MCF 10A (cell line): ENCODE measurements around the gene TRAPPC12. TPM values are rescaled to one million over a fixed set of nuclear protein-coding genes. Genes with fewer than 3 reads are reported as not detected.

Experiments
- BruUV-seq: library from RNA; stranded (reverse); fragments of 400-500 nt; replicated peaks from 2 replicates; lab custom pipeline; 2021; lab: Mats Ljungman, UMichigan
- CTCF ChIA-PET: fragments of 300-600 bp; sonication (Branson Sonifier 250); formaldehyde crosslinking; extraction: SDS; loops from one replicate; lab custom pipeline; 2021; ENCODE audit warnings: antibody characterized with exemption, inconsistent platforms; lab: Yijun Ruan, JAX
- POLR2A ChIA-PET: fragments of 300-600, 350-650 bp; sonication (Branson Sonifier 250); formaldehyde crosslinking; extraction: SDS; loops from one replicate; lab custom pipeline; 2020; ENCODE audit warnings: antibody characterized with exemption, inconsistent platforms; lab: Yijun Ruan, JAX
- DNase-seq: peaks from one replicate; pipeline ENCODE4 v3.0.0-alpha.2; 2018; ENCODE audit not compliant: unreplicated experiment
- H3K27ac Mint-ChIP-seq: one replicate; pipeline ENCODE4 v1.8.0; 2022; ENCODE audit warnings: mild to moderate bottlenecking, low read depth, mixed read lengths; ENCODE audit not compliant: unreplicated experiment
- H3K27me3 Mint-ChIP-seq: one replicate; pipeline ENCODE4 v1.8.0; 2022; ENCODE audit warnings: mixed read lengths; ENCODE audit not compliant: insufficient read depth, unreplicated experiment
- H3K36me3 Mint-ChIP-seq: one replicate; pipeline ENCODE4 v1.8.0; 2022; ENCODE audit warnings: mild to moderate bottlenecking, moderate library complexity, mixed read lengths; ENCODE audit not compliant: insufficient read depth, unreplicated experiment
- H3K4me1 Mint-ChIP-seq: one replicate; pipeline ENCODE4 v1.8.0; 2022; ENCODE audit warnings: mixed read lengths; ENCODE audit not compliant: insufficient read depth, unreplicated experiment
- H3K4me3 Mint-ChIP-seq: one replicate; pipeline ENCODE4 v1.8.0; 2022; ENCODE audit warnings: mild to moderate bottlenecking, moderate library complexity, mixed read lengths; ENCODE audit not compliant: unreplicated experiment
- H3K9me3 Mint-ChIP-seq: one replicate; pipeline ENCODE4 v1.8.0; 2022; ENCODE audit warnings: mixed read lengths; ENCODE audit not compliant: unreplicated experiment
- CTCF ChIP-seq: fragments of 200-600 bp; IDR thresholded peaks from one replicate; pipeline ENCODE4 v1.8.0; 2022; ENCODE audit warnings: antibody characterized with exemption, mild to moderate bottlenecking; ENCODE audit not compliant: unreplicated experiment
- intact Hi-C: fragments of 100-400 bp; cut with micrococcal nuclease; formaldehyde crosslinking; loops from 2 replicates; pipeline ENCODE4 v1.14.1; 2022
- total RNA-seq: library from RNA; stranded (reverse); gene quantifications from 2 replicates; pipeline ENCODE4 v1.2.3, GENCODE V29; 2022

The TRAPPC12 gene
- total RNA-seq, 1 experiment from 2014 or later = 84.4 TPM

GRCh38 chr2:3422161-3422779 lies 42.8 kb downstream of the TRAPPC12 start:
- H3K4me3 Mint-ChIP-seq = no peak overlapping the region
- H3K27me3 Mint-ChIP-seq = no peaks in the 10 kb centered on the region
- no peaks in the 10 kb centered on the region for H3K9me3 Mint-ChIP-seq
- BruUV-seq = no TSS peak
- H3K4me1 Mint-ChIP-seq = peaks cover 6% of the 10 kb centered on the region
- POLR2A ChIA-PET = interaction anchor here (0.8 kb wide), 1 partner anchor 40 kb away, joined by 3 read pairs; no protein-coding TSS in a partner anchor
- TF ChIP-seq CTCF = no peak
- peaks cover 57% of the 10 kb centered on the region for H3K36me3 Mint-ChIP-seq
- intact Hi-C loops = loop anchor here (5.0 kb wide), 1 partner anchor 230 kb away; no protein-coding TSS in a partner anchor
- CTCF ChIA-PET = interaction anchor here (0.6 to 5.4 kb wide), 14 partner anchors 9 to 450 kb away, joined by 3 to 54 read pairs (median 9); no protein-coding TSS in a partner anchor
- H3K27ac Mint-ChIP-seq = no peak overlapping the region
- DNase-seq = no peak

GRCh38 chr2:3423492-3424170 lies 44.1 kb downstream of the TRAPPC12 start:
- Mint-ChIP-seq H3K36me3 (peaks cover 61% of the 10 kb centered on the region), H3K27ac (no peak overlapping the region), H3K9me3 (no peaks in the 10 kb centered on the region), H3K4me3 (no peak overlapping the region), H3K4me1 (peaks cover 6% of the 10 kb centered on the region), H3K27me3 (no peaks in the 10 kb centered on the region)
- peak; percentile 91 for TF ChIP-seq CTCF
- intact Hi-C loops = loop anchor here (1.0 to 5.0 kb wide), 2 partner anchors 39 to 229 kb away; no protein-coding TSS in a partner anchor
- BruUV-seq = no TSS peak
- peak; percentile 64 for DNase-seq
- ChIA-PET CTCF (interaction anchor here (0.6 to 5.4 kb wide), 39 partner anchors 10 to 1193 kb away, joined by 3 to 54 read pairs (median 5); partner anchors contain the start of gene TRAPPC12), POLR2A (interaction anchor here (0.8 kb wide), 2 partner anchors 39 to 47 kb away, joined by 3 read pairs; no protein-coding TSS in a partner anchor)

- Mint-ChIP-seq H3K27me3 (no peaks in the 10 kb centered on the region), H3K4me3 (no peak overlapping the region), H3K4me1 (peaks cover 6% of the 10 kb centered on the region), H3K9me3 (no peaks in the 10 kb centered on the region), H3K36me3 (peaks cover 66% of the 10 kb centered on the region), H3K27ac (no peak overlapping the region)
- CTCF ChIA-PET = interaction anchor here (0.6 to 5.4 kb wide), 39 partner anchors 10 to 1194 kb away, joined by 3 to 54 read pairs (median 5); partner anchors contain the start of gene TRAPPC12
- intact Hi-C loops = loop anchor here (1.0 to 5.0 kb wide), 2 partner anchors 38 to 228 kb away; no protein-coding TSS in a partner anchor
- no peak for DNase-seq
- TF ChIP-seq CTCF = no peak
- POLR2A ChIA-PET = interaction anchor here (0.8 kb wide), 1 partner anchor 46 kb away, joined by 3 read pairs; no protein-coding TSS in a partner anchor
- BruUV-seq = no TSS peak
Measured at GRCh38 chr2:3424171-3424795, 44.8 kb downstream of the TRAPPC12 start.
